Endodermal cell (in vitro differentiated cells): ENCODE data around the gene PACRG. TPM values are rescaled to one million over a fixed set of nuclear protein-coding genes. Genes with fewer than 3 reads are reported as not detected.

Experiments
- DNase-seq: peaks from one replicate; pipeline ENCODE4 v3.0.0-alpha.2; 2017
- H3K27ac ChIP-seq: 2 replicates; pipeline ENCODE4 v1.5.1; 2013; ENCODE audit warnings: mild to moderate bottlenecking, low read depth, low read length, moderate library complexity
- H3K27me3 ChIP-seq: 2 replicates; pipeline ENCODE4 v1.6.1; 2013; ENCODE audit warnings: mild to moderate bottlenecking, low read length, moderate library complexity; ENCODE audit not compliant: insufficient read depth, control insufficient read depth, poor library complexity, severe bottlenecking
- H3K36me3 ChIP-seq: 2 replicates; pipeline ENCODE4 v1.7.0; 2013; ENCODE audit warnings: mild to moderate bottlenecking, low read length, moderate library complexity; ENCODE audit not compliant: control insufficient read depth, insufficient read depth
- H3K4me1 ChIP-seq: one replicate; pipeline ENCODE4 v1.7.0; 2013; ENCODE audit warnings: low read length; ENCODE audit not compliant: control insufficient read depth, insufficient read depth
- H3K4me3 ChIP-seq: 2 replicates; pipeline ENCODE4 v1.5.1; 2013; ENCODE audit warnings: mild to moderate bottlenecking, low read length, moderate library complexity
- H3K9ac ChIP-seq: 2 replicates; pipeline ENCODE4 v1.6.1; 2013; ENCODE audit warnings: mild to moderate bottlenecking, low read length, moderate library complexity; ENCODE audit not compliant: poor library complexity, severe bottlenecking; ENCODE audit errors: extremely low read depth
- H3K9me3 ChIP-seq: 2 replicates; pipeline ENCODE4 v1.6.1; 2013; ENCODE audit warnings: mild to moderate bottlenecking, low read length, moderate library complexity; ENCODE audit not compliant: control insufficient read depth
- H3K27ac Mint-ChIP-seq: 2 replicates; pipeline ENCODE4 v1.8.0; 2020; ENCODE audit warnings: mixed read lengths
- H3K27me3 Mint-ChIP-seq: 2 replicates; pipeline ENCODE4 v1.8.0; 2021; ENCODE audit warnings: mild to moderate bottlenecking, mixed read lengths; ENCODE audit not compliant: insufficient read depth
- H3K36me3 Mint-ChIP-seq: 2 replicates; pipeline ENCODE4 v1.8.0; 2020; ENCODE audit warnings: low read depth, mixed read lengths
- H3K4me1 Mint-ChIP-seq: 2 replicates; pipeline ENCODE4 v1.8.0; 2020; ENCODE audit warnings: mixed read lengths
- H3K4me3 Mint-ChIP-seq: 2 replicates; pipeline ENCODE4 v1.8.0; 2020; ENCODE audit warnings: mild to moderate bottlenecking, moderate library complexity, mixed read lengths
- H3K9me3 Mint-ChIP-seq: 2 replicates; pipeline ENCODE4 v1.8.0; 2020; ENCODE audit warnings: mild to moderate bottlenecking, mixed read lengths
- WGBS, 2 experiments: methylation state at CpG; one replicate each; pipeline versions ENCODE4 v1.1.5 to v1.1.7; 2013; ENCODE audit warnings: missing lambda C conversion rate in 2 of 2, mixed read lengths in 1 of 2; ENCODE audit not compliant: insufficient coverage in 1 of 2, insufficient read length in 1 of 2; 5-methylcytosine and 5-hydroxymethylcytosine counted together
- total RNA-seq, 2 donors: library from RNA; stranded (reverse); fragmentation: NEBNext Ultra II Directional in 1 of 2; extraction: Animal tissue kit (Norgen Biotek cat#: 25700) in 1 of 2; gene quantifications; 2 replicates in 1 of 2; 3 replicates in 1 of 2; pipeline ENCODE4 v1.2.1, GENCODE V29; 2021
- TF ChIP-seq, protein P1 (sequence below): fragments of 200-600 bp; sonication (generic); conservative IDR thresholded peaks from 2 replicates; pipeline ENCODE4 v1.5.0; 2021; ENCODE audit warnings: antibody characterized with exemption, mild to moderate bottlenecking

Gene PACRG
- total RNA-seq, 2 donors from 2014 or later = 0.42 to 0.44 TPM

DNA sequence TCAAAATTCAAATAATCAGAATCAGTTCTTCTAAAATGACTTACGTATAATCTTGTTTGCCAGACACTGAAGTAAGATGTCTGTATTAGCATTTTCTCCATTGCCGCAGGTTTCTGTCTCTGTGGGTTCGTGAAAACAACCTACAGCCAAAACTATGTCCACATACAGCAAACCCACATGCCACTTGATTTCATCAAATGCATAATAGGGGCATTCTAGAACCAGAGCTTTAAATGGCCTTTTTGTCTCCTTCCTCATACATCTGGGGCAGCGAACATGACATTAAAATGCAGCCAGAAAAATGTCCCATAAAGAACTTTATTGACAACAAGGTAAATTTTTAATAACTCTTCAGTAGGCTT, 596.5 kb downstream of the PACRG start:
- Histone ChIP-seq H3K4me1 (peaks cover 8% of the 10 kb centered on the region), H3K27ac (peak overlapping the region; percentile 83), H3K9me3 (peaks cover 6% of the 10 kb centered on the region), H3K27me3 (no peaks in the 10 kb centered on the region), H3K36me3 (no peaks in the 10 kb centered on the region), H3K4me3 (no peak overlapping the region), H3K9ac (no peak overlapping the region)
- Mint-ChIP-seq H3K27me3 (peaks cover 2% of the 10 kb centered on the region), H3K4me3 (no peak overlapping the region), H3K4me1 (peaks cover 10% of the 10 kb centered on the region), H3K36me3 (no peaks in the 10 kb centered on the region), H3K9me3 (peaks cover 9% of the 10 kb centered on the region), H3K27ac (no peak overlapping the region)
- whole genome bisulfite sequencing, 2 experiments = 93 to 100% methylated on average over 2 to 4 of the region's 4 CpGs
- TF ChIP-seq, protein P1, sequence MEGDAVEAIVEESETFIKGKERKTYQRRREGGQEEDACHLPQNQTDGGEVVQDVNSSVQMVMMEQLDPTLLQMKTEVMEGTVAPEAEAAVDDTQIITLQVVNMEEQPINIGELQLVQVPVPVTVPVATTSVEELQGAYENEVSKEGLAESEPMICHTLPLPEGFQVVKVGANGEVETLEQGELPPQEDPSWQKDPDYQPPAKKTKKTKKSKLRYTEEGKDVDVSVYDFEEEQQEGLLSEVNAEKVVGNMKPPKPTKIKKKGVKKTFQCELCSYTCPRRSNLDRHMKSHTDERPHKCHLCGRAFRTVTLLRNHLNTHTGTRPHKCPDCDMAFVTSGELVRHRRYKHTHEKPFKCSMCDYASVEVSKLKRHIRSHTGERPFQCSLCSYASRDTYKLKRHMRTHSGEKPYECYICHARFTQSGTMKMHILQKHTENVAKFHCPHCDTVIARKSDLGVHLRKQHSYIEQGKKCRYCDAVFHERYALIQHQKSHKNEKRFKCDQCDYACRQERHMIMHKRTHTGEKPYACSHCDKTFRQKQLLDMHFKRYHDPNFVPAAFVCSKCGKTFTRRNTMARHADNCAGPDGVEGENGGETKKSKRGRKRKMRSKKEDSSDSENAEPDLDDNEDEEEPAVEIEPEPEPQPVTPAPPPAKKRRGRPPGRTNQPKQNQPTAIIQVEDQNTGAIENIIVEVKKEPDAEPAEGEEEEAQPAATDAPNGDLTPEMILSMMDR = no peak
- no peak for DNase-seq

DNA sequence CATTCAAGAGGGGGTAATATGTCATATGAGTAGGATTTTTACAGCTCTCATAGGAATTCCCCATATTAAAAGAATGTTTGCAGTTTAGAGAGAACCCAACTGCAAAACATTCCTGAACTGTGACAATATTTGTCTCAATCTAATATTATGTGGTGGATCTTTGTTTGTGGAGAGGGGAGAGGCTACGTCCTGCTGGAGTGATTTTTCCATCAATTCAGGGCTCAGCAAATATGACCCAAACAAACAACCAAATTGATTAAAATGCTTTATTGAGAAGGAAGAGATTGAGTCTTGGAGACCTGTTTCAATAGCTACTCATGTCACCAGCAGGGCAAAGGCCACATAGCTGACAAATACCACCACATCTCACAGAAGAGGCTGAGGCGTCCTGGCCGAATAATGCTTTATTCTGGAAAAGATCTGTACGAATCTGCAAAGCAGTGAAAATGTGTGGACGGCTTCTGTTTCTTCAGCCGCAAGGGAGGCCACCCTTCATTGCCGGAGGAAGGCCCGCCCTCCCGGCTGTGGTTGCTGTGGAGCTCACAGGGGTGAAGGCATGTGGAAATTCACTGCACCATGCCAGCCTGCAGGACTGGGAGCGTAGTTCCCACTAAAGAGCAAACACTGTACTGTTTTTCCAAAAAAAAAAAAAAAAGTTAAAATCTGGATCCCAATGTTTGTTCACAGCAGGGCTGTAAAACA, 597.1 kb downstream of the PACRG start:
- Mint-ChIP-seq H3K27me3 (peaks cover 2% of the 10 kb centered on the region), H3K4me1 (peaks cover 10% of the 10 kb centered on the region), H3K27ac (no peak overlapping the region), H3K9me3 (peaks cover 9% of the 10 kb centered on the region), H3K36me3 (no peaks in the 10 kb centered on the region), H3K4me3 (no peak overlapping the region)
- 47 to 78% methylated on average over 6 to 9 of the region's 10 CpGs for WGBS, 2 experiments
- H3K4me1 ChIP-seq = peaks cover 8% of the 10 kb centered on the region
- H3K9ac ChIP-seq = no peak overlapping the region
- H3K36me3 ChIP-seq = no peaks in the 10 kb centered on the region
- H3K4me3 ChIP-seq = no peak overlapping the region
- no peaks in the 10 kb centered on the region for H3K27me3 ChIP-seq
- TF ChIP-seq, protein P1 = peak; percentile 12
- H3K9me3 ChIP-seq = peaks cover 6% of the 10 kb centered on the region
- peak overlapping the region; percentile 83 for H3K27ac ChIP-seq
- DNase-seq = no peak

DNA sequence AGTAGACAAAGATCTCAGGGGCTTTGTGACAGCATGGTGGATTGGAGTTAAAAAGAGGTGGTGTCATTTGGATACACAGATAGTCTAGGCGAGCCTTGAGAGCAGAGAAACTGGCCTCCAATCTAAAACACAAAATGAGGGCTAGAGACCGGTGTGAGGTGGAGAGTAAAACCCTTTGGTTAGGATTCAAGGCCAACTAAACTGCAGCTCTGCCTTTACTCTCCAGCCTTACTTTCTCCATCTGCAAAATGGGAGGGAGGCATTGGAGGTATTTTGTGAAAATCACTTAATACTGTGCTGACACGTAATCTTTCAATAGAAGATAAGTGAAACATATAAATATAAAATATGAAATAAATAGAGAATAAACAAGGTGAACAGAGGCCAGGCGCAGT, 597.6 kb downstream of the PACRG start:
- Mint-ChIP-seq H3K4me1 (peaks cover 13% of the 10 kb centered on the region), H3K36me3 (no peaks in the 10 kb centered on the region), H3K9me3 (peaks cover 9% of the 10 kb centered on the region), H3K27me3 (peaks cover 2% of the 10 kb centered on the region), H3K4me3 (no peak overlapping the region), H3K27ac (no peak overlapping the region)
- WGBS, 2 experiments = 83 to 89% methylated on average over 2 to 3 of the region's 4 CpGs
- Histone ChIP-seq H3K9ac (no peak overlapping the region), H3K4me1 (peaks cover 8% of the 10 kb centered on the region), H3K4me3 (no peak overlapping the region), H3K9me3 (peaks cover 6% of the 10 kb centered on the region), H3K36me3 (no peaks in the 10 kb centered on the region), H3K27ac (peak overlapping the region; percentile 83), H3K27me3 (no peaks in the 10 kb centered on the region)
- DNase-seq = no peak
- TF ChIP-seq, protein P1 = no peak
